ENCODE data around the gene PINLYP. TPM values are rescaled to one million over a fixed set of nuclear protein-coding genes. Genes with fewer than 3 reads are reported as not detected.

PINLYP gene
- total and polyA plus RNA-seq, 2 of the 13 experiments (the other 11 are each of a cell fraction or from before 2014, with no cell fraction given) = 0.21 to 0.24 TPM

- peak overlapping the region; percentile 55 for H2AFZ ChIP-seq (ENCODE audit: low read length)
- peaks cover 27% of the 10 kb centered on the region for H3K79me2 ChIP-seq (ENCODE audit: insufficient read depth, low read length)
- H3K9me3 ChIP-seq (ENCODE audit: low read length) = no peaks in the 10 kb centered on the region
- ATAC-seq (no peak), DNase-seq (ENCODE audit: low spot score) (no peak), FAIRE-seq (no peak)
- H4K20me1 ChIP-seq (ENCODE audit: insufficient read depth, low read length) = peaks cover 2% of the 10 kb centered on the region; the same call in 1 of the 2 replicates
- peaks cover 19% of the 10 kb centered on the region for H3K4me1 ChIP-seq (ENCODE audit: insufficient read depth, low read length)
- ChIA-PET POLR2A (interaction anchor here (0.9 to 1.8 kb wide), 7 partner anchors 10 to 72 kb away, joined by 3 to 17 read pairs (median 6); partner anchors contain the start of gene ZNF575), CTCF (ENCODE audit: low intra/inter-chr PET ratio, low total read pairs) (no interaction called here)
- peaks cover 7 to 28% of the 10 kb centered on the region in 2 experiments; a peak in 4 of 5 replicates for H3K36me3 ChIP-seq (replicated peaks in 1 of 2; ENCODE audit: control insufficient read depth in 1 of 2, insufficient read depth in 2 of 2, low read length in 2 of 2)
- H3K4me2 ChIP-seq (ENCODE audit: low read depth, low read length) = peak overlapping the region; percentile 86
- intact Hi-C loops (cut with micrococcal nuclease; ENCODE audit: unreplicated experiment) = loop anchor here (1.0 to 10.0 kb wide), 3 partner anchors 22 to 72 kb away; partner anchors contain the start of genes ETHE1, PINLYP and XRCC1
- H3K9ac ChIP-seq (ENCODE audit: insufficient read depth, low read depth, low read length) = peak overlapping the region; percentile 88
- H3K4me3 ChIP-seq (replicated peaks in 1 of 3; ENCODE audit: insufficient read depth in 1 of 3, low read depth in 2 of 3, low read length in 3 of 3) = peak overlapping the region; percentile 69 to 80 (median 71)
- BruUV-seq (replicated peaks) = no TSS peak
- 0% methylated on average over 4 of the region's 7 CpGs for WGBS (ENCODE audit: low lambda C conversion rate)
- in situ Hi-C loops (cut with HindIII; ENCODE audit: extremely low pct_ligation_motif_present, low pct_unique_long_range_greater_than_20kb) = loop anchor here (5.0 kb wide), 1 partner anchor 55 kb away; no protein-coding TSS in a partner anchor
- no peaks in the 10 kb centered on the region; a peak in 1 of 5 replicates for H3K27me3 ChIP-seq (ENCODE audit: control insufficient read depth in 1 of 2, insufficient read depth in 2 of 2, low read length in 2 of 2)
- H3K27ac ChIP-seq (ENCODE audit: extremely low read length, insufficient read depth, low read length) = peak overlapping the region; percentile 94
- TF ChIP-seq ZNF644 (CRISPR knock-in tag; IDR thresholded peaks at IDR 0.05; ENCODE audit: low read depth) (no peak), ZNF670 (CRISPR knock-in tag; IDR thresholded peaks at IDR 0.05; ENCODE audit: borderline replicate concordance) (0 out of 2 replicates have a peak, but pooled peaks have one; percentile 19), THRA (CRISPR knock-in tag; IDR thresholded peaks at IDR 0.05; ENCODE audit: borderline replicate concordance) (no peak), ZNF569 (CRISPR knock-in tag; IDR thresholded peaks at IDR 0.05; ENCODE audit: borderline replicate concordance) (no peak), ZC3H4 (CRISPR knock-in tag; IDR thresholded peaks at IDR 0.05; ENCODE audit: borderline replicate concordance) (no peak), LBX2 (CRISPR knock-in tag; IDR thresholded peaks at IDR 0.05; ENCODE audit: borderline replicate concordance) (0 out of 2 replicates have a peak, but pooled peaks have one; percentile 3), ZFX (CRISPR knock-in tag; IDR thresholded peaks at IDR 0.05; ENCODE audit: low read depth) (no peak), U2AF1 (optimal IDR thresholded peaks at IDR 0.05; ENCODE audit: low read depth, low read length) (no peak), IRF2 (CRISPR knock-in tag; IDR thresholded peaks at IDR 0.05) (0 out of 2 replicates have a peak, but pooled peaks have one; percentile 2), SRSF1 (optimal IDR thresholded peaks at IDR 0.05; ENCODE audit: low read depth, low read length) (no peak), NFE2 (CRISPR knock-in tag; IDR thresholded peaks at IDR 0.05) (no peak), SSRP1 (CRISPR knock-in tag; IDR thresholded peaks at IDR 0.05) (no peak), POLR2A (IDR thresholded peaks at IDR 0.05; ENCODE audit: insufficient read depth in 1 of 2, low read depth in 2 of 2, low read length in 2 of 2) (no peak), ZNF501 (CRISPR knock-in tag; IDR thresholded peaks at IDR 0.05) (0 out of 2 replicates have a peak, but pooled peaks have one; percentile 6), ZUFSP (CRISPR knock-in tag; IDR thresholded peaks at IDR 0.05; ENCODE audit: borderline replicate concordance) (no peak), CTCF (CRISPR knock-in tag; IDR thresholded peaks at IDR 0.05) (no peak), ZNF205 (CRISPR knock-in tag; IDR thresholded peaks at IDR 0.05) (no peak)
- TF ChIP-seq, protein P1, sequence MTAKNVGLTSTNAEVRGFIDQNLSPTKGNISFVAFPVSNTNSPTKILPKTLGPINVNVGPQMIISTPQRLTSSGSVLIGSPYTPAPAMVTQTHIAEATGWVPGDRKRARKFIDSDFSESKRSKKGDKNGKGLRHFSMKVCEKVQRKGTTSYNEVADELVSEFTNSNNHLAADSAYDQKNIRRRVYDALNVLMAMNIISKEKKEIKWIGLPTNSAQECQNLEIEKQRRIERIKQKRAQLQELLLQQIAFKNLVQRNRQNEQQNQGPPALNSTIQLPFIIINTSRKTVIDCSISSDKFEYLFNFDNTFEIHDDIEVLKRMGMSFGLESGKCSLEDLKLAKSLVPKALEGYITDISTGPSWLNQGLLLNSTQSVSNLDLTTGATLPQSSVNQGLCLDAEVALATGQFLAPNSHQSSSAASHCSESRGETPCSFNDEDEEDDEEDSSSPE (CRISPR knock-in tag; IDR thresholded peaks at IDR 0.05) = no peak
These were observed 21.4 kb downstream of the PINLYP start for GRCh38 chr19:43596842-43597461.

All from HepG2 (cell line).